Epithelial cell of prostate (primary cell): Measurements from ENCODE around the gene TMC5.
"Not testable (repeated sequence)": the region's sequence is repeated elsewhere in the genome, so short reads cannot be mapped to it uniquely, and the experiment has no call there.

Source experiments
- DNase-seq: peaks from one replicate; pipeline ENCODE4 v3.0.0-alpha.2; 2011; ENCODE audit warnings: low read depth, low spot score
- H3K27ac ChIP-seq: fragments of 450-650 bp; 2 replicates; pipeline ENCODE4 v1.5.1; 2017; ENCODE audit warnings: mild to moderate bottlenecking

TMC5 gene

GRCh38 chr16:19524356-19524615, 106.6 kb downstream of the TMC5 start:
- H3K27ac ChIP-seq = peak overlapping the region; percentile 32
- no peak for DNase-seq

- H3K27ac ChIP-seq = peak overlapping the region; percentile 32
- DNase-seq = no peak
Observed at GRCh38 chr16:19524616-19525384, 107.1 kb downstream of the TMC5 start.

- H3K27ac ChIP-seq = no peak overlapping the region
- DNase-seq = no peak
Observed at GRCh38 chr16:19525385-19525723, 107.7 kb downstream of the TMC5 start.

GRCh38 chr16:19527161-19527560, 109.5 kb downstream of the TMC5 start:
- DNase-seq = no peak
- no peak overlapping the region for H3K27ac ChIP-seq

- no peak overlapping the region for H3K27ac ChIP-seq
- no peak for DNase-seq
Observed at GRCh38 chr16:19528666-19529065, 111.0 kb downstream of the TMC5 start.

- no peak overlapping the region for H3K27ac ChIP-seq
- no peak for DNase-seq
Observed at GRCh38 chr16:19532601-19533000, 114.9 kb downstream of the TMC5 start.

GRCh38 chr16:19540241-19540970, 122.7 kb downstream of the TMC5 start:
- no peak overlapping the region for H3K27ac ChIP-seq
- DNase-seq = no peak

GRCh38 chr16:19542138-19542821, 124.6 kb downstream of the TMC5 start:
- no peak for DNase-seq
- no peak overlapping the region for H3K27ac ChIP-seq

GRCh38 chr16:19543278-19543996, 125.8 kb downstream of the TMC5 start:
- not testable (repeated sequence) for H3K27ac ChIP-seq

GRCh38 chr16:19548144-19548543, 130.5 kb downstream of the TMC5 start:
- no peak overlapping the region for H3K27ac ChIP-seq
- no peak for DNase-seq

More at GRCh38 chr16:19543278-19543996, 125.8 kb downstream of the TMC5 start:
- not testable (repeated sequence) for DNase-seq
